ENCODE data around the gene RAB3C.

The RAB3C gene

GRCh38 chr5:58775701-58776262 is 192.9 kb downstream of the RAB3C start:
- TF ChIP-seq CTCF (IDR thresholded peaks at IDR 0.05; ENCODE audit: low read depth, low read length) = no peak
- DNase-seq (ENCODE audit: extremely low read depth, low read depth) = no peak

GRCh38 chr5:58776559-58776958 is 193.7 kb downstream of the RAB3C start:
- no peak for DNase-seq (ENCODE audit: extremely low read depth, low read depth)
- no peak for TF ChIP-seq CTCF (IDR thresholded peaks at IDR 0.05; ENCODE audit: low read depth, low read length)

- no peak for TF ChIP-seq CTCF (IDR thresholded peaks at IDR 0.05; ENCODE audit: low read depth, low read length)
- DNase-seq (ENCODE audit: extremely low read depth, low read depth) = no peak
These were observed 196.0 kb downstream of the RAB3C start for GRCh38 chr5:58778888-58779287.

- TF ChIP-seq CTCF (IDR thresholded peaks at IDR 0.05; ENCODE audit: low read depth, low read length) = no peak
- DNase-seq (ENCODE audit: extremely low read depth, low read depth) = no peak
These were observed 203.2 kb downstream of the RAB3C start for GRCh38 chr5:58786035-58786434.

GRCh38 chr5:58786711-58787303 is 203.9 kb downstream of the RAB3C start:
- no peak for DNase-seq (ENCODE audit: extremely low read depth, low read depth)
- no peak for TF ChIP-seq CTCF (IDR thresholded peaks at IDR 0.05; ENCODE audit: low read depth, low read length)

GRCh38 chr5:58787987-58788386 is 205.1 kb downstream of the RAB3C start:
- TF ChIP-seq CTCF (IDR thresholded peaks at IDR 0.05; ENCODE audit: low read depth, low read length) = no peak
- no peak for DNase-seq (ENCODE audit: extremely low read depth, low read depth)

- no peak for TF ChIP-seq CTCF (IDR thresholded peaks at IDR 0.05; ENCODE audit: low read depth, low read length)
- DNase-seq (ENCODE audit: extremely low read depth, low read depth) = no peak
These were observed 211.2 kb downstream of the RAB3C start for GRCh38 chr5:58793888-58794657.

All from AG09319 (cell line).